Activated CD8-positive, alpha-beta memory T cell treated with anti-CD3 and anti-CD28 coated beads for 36 hours (primary cell): ENCODE data around the gene NADK2. TPM values are rescaled to one million over a fixed set of nuclear protein-coding genes. Genes with fewer than 3 reads are reported as not detected.

Experiments used
- CTCF ChIA-PET: fragments of 350-600 bp; sonication (Branson Sonifier 250); formaldehyde crosslinking; loops from one replicate; lab custom pipeline; 2021; ENCODE audit warnings: antibody characterized with exemption; lab: Charles Lee
- POLR2A ChIA-PET: fragments of 350-600 bp; sonication (Branson Sonifier 250); formaldehyde crosslinking; loops from one replicate; lab custom pipeline; 2021; ENCODE audit warnings: antibody characterized with exemption; lab: Charles Lee
- total RNA-seq, 2 experiments: library from RNA; stranded (reverse); gene quantifications; one replicate each; pipeline ENCODE4 v1.2.3, GENCODE V29; 2021

The NADK2 gene
- total RNA-seq, 2 experiments from 2014 or later = 22.5 to 27.0 TPM

DNA sequence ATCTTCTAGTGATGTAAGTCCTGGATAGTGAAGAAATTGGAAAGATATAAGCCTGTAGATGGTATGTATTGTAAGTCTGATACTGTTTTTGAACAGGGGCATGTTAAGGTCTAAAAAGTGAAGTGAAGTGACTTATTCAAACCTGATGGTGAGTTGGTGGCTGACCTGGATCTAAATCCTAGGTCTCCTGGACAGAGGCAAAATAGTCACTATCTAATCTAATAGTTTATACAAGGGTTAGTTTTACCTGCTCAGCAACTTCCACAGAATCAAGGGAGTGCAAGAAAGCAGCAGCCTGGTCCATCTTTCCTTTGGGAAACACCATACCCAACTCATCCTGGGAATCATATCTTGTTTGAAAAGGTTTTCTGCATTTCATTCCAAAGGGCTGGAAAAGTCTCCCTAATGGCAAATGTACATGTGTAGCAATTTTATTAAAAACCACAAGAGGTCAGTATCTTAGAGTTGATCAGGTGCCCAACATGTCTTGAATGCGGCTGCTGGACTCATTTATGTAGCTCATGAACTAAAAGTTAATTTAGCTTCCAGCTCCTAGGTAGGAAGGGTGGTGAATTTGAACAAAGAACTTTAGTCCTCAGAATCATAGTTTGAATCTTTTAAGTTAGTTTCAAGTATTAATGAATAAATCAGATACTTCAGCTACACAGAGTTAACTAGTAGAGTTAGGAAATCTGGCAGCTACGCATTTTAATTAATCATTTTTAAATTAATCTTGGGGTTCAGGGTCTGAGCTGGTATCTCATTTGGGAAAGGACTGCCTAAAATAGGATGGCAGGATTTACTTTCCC is 63.8 kb downstream of the NADK2 start:
- ChIA-PET CTCF (interaction anchor here (0.6 kb wide), 2 partner anchors 11 to 264 kb away, joined by 3 read pairs; no protein-coding TSS in a partner anchor), POLR2A (interaction anchor here (1.0 kb wide), 1 partner anchor 64 kb away, joined by 5 read pairs; the partner anchor contains the start of gene NADK2)

- CTCF ChIA-PET = no interaction called here
- POLR2A ChIA-PET = no interaction called here
Observed at GRCh38 chr5:36177154-36177553, 64.6 kb downstream of the NADK2 start.

GRCh38 chr5:36175043-36175442 is 66.7 kb downstream of the NADK2 start:
- CTCF ChIA-PET = no interaction called here
- POLR2A ChIA-PET = no interaction called here

DNA sequence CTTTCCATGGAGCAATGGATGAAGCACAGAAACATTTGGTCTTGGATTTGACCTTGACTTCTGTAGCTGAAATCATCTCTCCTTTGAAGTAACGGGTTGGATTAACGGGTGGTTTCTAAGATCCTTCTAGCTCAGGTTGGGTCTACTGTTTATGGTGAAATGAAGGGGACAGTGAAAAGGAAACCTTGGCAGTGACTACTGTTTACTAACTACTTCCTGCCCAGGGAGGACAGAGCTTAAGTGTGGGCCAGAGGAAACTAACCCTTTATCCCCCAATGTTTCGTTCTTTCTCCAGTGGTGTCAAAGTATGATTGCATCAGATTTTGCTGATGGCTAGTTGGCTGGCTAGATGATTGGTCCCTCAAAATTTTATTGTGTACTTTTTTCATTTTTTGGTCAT is 67.6 kb downstream of the NADK2 start:
- POLR2A ChIA-PET = no interaction called here

DNA sequence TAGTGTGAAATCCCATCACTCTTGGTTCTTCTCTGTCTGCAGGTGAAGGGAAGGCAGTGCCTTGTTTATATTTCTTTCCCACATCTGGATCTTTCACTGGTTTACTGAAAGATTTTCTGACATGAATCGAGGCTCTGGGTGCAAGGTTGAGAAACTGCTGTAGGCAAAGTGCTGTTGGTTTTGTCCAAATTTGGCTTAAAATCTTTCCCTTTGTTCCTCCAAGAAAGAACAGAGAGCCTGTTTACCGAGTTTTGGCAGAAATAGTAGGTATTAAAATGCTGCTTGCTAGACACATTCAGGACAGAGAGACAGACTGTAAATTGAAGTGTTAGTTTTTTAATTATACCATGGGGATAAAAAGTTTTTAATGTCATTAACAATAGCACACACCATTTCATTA is 68.3 kb downstream of the NADK2 start:
- POLR2A ChIA-PET = no interaction called here
- CTCF ChIA-PET = no interaction called here

More for the DNA sequence above, 67.6 kb downstream of the NADK2 start:
- CTCF ChIA-PET = no interaction called here

DNA sequence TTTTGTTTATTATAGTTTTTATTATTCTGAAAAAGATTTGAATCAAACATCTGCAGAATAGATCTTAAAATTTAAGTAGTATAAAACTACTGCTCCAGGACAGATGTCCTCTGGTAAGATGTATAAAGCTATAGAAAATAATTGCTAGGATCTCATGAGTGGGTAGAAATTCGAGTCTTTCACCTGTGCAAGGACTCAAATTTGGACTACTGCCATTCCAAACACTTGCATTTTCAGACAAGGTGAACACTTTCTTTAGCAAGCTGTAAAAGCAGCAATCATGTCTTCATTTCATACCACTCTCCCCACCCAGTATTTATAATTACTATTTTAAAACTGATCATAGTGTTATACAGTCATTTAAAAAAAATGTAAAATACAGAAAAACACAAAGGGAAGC is 69.1 kb downstream of the NADK2 start:
- ChIA-PET POLR2A (no interaction called here), CTCF (no interaction called here)

- ChIA-PET CTCF (interaction anchor here (1.2 kb wide), 1 partner anchor 92 kb away, joined by 3 read pairs; no protein-coding TSS in a partner anchor), POLR2A (no interaction called here)
Observed at GRCh38 chr5:36170832-36171424, 70.8 kb downstream of the NADK2 start.

GRCh38 chr5:36168737-36169136 is 73.0 kb downstream of the NADK2 start:
- ChIA-PET CTCF (no interaction called here), POLR2A (no interaction called here)

GRCh38 chr5:36164461-36164860 is 77.3 kb downstream of the NADK2 start:
- POLR2A ChIA-PET = no interaction called here
- CTCF ChIA-PET = no interaction called here

- ChIA-PET POLR2A (no interaction called here), CTCF (no interaction called here)
Observed at GRCh38 chr5:36162810-36163486, 78.8 kb downstream of the NADK2 start.

DNA sequence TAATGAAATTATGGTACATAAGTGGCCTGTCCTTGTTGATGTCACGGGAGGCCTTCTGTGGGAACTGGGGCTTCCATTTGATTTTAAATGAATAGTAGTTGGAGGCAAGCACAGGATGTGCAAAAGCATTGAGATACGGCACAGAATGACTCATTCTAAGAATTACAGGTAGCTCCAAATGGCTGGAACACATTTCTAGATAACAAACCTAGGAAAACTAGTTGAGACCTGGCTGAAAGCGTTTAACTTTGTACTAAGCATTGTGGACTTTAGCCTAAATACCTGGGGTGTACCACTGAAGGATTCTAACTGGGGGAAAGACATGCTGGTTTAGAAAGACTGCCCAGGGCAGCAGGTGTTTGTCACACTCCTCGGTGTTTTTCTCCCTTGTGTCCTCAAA is 80.4 kb downstream of the NADK2 start:
- CTCF ChIA-PET = interaction anchor here (0.6 kb wide), 1 partner anchor 9 kb away, joined by 4 read pairs; no protein-coding TSS in a partner anchor
- POLR2A ChIA-PET = no interaction called here

- ChIA-PET CTCF (no interaction called here), POLR2A (no interaction called here)
Observed at GRCh38 chr5:36160617-36161016, 81.1 kb downstream of the NADK2 start.

DNA sequence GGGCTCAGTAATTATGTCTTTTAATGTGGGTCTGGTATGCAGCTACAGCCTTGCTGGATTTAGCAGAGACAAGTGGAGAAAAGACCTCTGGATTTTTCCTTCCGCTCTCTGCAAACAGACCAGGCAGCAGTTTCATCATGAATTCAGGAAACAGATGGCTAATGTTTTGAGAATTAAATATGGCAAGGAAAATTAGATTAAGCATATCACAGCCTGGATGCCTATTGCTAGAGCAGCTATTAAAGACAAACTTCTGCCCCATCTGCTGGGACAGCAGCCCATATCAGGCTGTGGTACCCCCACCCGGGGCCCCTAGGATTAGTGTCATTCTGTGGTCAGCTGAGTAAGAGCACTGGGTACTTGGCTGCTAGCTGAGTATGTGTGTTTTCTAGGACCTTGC is 83.6 kb downstream of the NADK2 start:
- ChIA-PET CTCF (no interaction called here), POLR2A (no interaction called here)

DNA sequence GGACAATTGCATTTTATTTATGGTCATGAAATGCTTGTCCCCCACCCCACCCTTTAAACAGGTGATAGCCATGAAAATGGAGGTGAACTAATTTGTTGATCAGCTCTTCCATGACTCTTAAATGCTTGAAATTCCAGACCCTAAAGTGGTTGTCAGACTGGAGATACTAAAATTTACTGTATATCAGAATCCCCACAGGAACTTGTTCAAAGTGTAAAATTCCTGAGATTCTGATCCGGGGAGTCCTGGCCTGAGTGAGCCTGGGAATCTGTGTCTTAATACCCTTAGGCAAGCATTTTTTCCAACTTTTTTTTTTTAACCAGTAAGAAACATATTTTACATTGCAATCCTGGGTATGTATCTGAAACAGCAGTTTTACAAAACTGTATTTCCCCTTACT is 85.1 kb downstream of the NADK2 start:
- POLR2A ChIA-PET = no interaction called here
- CTCF ChIA-PET = interaction anchor here (1.3 kb wide), 1 partner anchor 77 kb away, joined by 3 read pairs; no protein-coding TSS in a partner anchor

DNA sequence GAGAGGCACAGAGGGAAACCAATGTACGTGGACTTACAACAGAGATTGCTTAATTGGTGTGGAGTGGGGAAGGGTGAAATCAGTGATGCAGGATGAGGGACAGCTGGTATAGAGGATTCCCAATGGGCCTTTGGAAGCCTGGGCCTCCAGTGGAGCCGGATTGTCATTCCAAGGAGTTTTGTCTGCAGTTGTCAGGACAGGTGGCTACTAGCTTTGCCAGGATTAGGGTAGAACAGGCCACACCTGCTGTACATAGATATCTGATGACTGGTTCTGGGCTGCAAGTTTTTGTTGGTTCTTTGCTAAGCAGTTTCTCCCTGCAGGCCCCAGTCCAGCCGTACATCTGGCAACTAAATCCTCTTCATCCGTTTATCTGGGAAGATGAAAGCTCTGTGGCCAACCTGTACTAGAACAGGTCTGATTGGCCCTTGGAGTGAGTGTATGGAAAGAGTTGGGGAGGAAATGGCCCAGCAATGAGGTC is 85.6 kb downstream of the NADK2 start:
- CTCF ChIA-PET = interaction anchor here (1.1 kb wide), 1 partner anchor 70 kb away, joined by 3 read pairs; no protein-coding TSS in a partner anchor
- POLR2A ChIA-PET = interaction anchor here (0.6 kb wide), 1 partner anchor 89 kb away, joined by 4 read pairs; no protein-coding TSS in a partner anchor

DNA sequence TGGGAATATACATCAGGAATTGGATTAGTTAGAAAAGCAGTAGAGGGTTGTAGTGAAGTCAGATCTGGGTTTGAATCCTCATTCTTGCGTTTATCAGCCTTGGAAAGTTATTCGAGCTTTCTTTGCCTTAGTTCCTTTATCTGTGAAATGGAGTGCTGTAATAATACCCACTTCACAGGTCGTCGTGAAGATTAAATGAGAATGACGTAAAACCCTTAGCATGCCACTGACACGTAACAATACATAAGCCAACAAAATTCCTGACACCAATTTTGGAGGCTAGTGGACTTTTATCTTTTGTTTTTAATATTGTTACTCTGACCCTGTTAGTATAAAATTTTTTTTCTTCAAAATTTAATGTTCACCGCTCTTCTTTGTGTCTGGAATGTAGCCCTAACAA is 86.4 kb downstream of the NADK2 start:
- ChIA-PET CTCF (interaction anchor here (1.1 kb wide), 1 partner anchor 71 kb away, joined by 3 read pairs; no protein-coding TSS in a partner anchor), POLR2A (no interaction called here)

DNA sequence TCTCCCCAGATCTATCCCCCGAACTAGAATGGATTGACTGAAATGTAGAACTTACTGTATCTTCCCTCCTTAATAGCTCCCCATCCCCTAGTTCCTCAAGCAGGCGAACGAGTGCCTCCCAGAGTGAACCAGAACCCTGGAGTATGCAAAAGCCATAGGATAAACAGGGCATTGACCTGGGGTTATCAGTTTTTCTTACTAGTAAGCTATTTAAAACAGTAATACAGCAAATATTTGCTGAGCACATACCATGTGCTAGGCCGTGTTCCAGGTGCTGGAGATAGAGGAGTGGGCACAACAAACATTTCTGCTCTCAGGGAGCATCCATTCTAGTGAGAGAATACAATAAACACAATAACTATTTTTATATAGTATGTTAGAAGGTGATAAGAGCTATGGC is 88.0 kb downstream of the NADK2 start:
- ChIA-PET POLR2A (no interaction called here), CTCF (interaction anchor here (1.8 kb wide), 1 partner anchor 87 kb away, joined by 5 read pairs; the partner anchor contains the start of gene NADK2)

DNA sequence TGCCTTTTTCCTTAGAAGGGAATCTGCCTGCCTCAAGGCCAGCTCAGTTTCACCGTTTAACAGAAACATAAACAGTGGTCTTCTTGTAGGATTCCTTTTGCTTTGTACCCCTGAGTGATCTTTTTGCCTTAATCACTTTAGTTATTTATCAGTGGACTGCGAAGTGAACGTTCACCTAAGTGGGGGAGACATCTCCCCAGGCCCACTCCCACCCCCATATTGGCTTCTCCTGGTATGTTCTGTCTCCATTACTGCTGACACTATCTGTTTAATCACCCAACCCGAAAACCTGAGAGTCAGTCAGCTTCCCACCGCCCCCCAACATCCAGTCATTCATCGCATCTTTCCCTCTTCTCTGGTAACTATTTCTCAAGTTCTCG is 88.4 kb downstream of the NADK2 start:
- POLR2A ChIA-PET = no interaction called here
- CTCF ChIA-PET = interaction anchor here (1.8 kb wide), 1 partner anchor 88 kb away, joined by 5 read pairs; the partner anchor contains the start of gene NADK2
